HG02610 (cell line): ENCODE measurements around the gene GALNT1.

Source experiments
- ATAC-seq: cut with Tn5 transposase; IDR thresholded peaks from one replicate; pipeline ENCODE4 v1.9.1; 2021; ENCODE audit warnings: mild to moderate bottlenecking, moderate library complexity; ENCODE audit not compliant: unreplicated experiment

GALNT1 gene

GRCh38 chr18:35581898-35582641 is 530 bp downstream of the GALNT1 start:
- ATAC-seq: no peak

DNA sequence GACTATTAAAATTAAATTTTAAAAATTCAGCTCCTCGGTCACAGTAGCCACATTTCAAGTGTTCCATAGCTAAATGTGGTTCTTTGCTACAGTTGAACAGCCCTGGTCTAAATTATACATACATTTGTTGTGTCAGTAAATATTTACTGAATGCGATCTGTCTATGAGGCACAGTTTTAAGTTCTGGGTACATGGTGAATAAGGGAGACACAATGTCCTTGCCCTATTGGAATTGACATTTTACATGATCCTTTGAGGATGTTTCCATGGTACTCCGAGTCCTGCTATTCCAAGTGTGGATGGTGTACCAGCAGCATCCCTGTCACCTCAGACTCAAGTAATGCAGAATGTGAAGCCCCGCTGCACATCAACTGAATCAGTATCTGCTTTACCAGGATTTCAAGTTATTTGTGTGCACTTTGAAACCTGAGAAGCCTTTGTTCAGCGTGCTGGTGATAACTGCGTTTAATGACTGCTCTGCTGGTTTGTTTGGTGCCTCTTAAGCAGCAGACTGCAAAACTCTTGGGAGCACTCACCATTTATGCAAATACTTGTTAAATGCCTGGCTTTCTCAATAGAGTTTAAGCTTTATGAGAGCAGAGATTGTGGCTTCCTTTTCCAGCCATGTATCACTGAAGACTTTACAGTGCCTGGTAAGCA is 1.5 kb downstream of the GALNT1 start:
- no peak for ATAC-seq

- no peak for ATAC-seq
Measured at GRCh38 chr18:35584735-35585134, 3.2 kb downstream of the GALNT1 start.

DNA sequence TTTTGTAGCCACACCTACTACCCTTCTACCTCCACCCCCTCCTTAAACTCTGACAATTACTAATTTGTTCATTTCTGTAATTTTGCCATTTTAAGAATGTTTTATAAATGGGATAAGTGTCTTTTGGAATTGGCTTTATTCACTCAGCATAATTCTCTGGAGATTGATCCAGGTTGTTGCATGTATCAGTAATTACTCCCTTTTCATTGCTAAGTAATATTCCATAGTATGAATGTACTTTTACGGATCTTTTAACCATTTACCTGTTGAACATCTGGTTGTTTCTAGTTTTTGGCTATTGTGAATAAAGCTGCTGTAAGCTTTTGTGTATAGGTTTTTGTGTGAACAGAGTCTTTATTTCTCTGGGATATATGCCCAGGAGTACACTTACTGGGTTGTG is 4.1 kb downstream of the GALNT1 start:
- no peak for ATAC-seq

- no peak for ATAC-seq
Measured at GRCh38 chr18:35588122-35588521, 6.6 kb downstream of the GALNT1 start.

GRCh38 chr18:35588995-35589394 is 7.5 kb downstream of the GALNT1 start:
- no peak for ATAC-seq

- no peak for ATAC-seq
Measured at GRCh38 chr18:35589546-35589945, 8.0 kb downstream of the GALNT1 start.

DNA sequence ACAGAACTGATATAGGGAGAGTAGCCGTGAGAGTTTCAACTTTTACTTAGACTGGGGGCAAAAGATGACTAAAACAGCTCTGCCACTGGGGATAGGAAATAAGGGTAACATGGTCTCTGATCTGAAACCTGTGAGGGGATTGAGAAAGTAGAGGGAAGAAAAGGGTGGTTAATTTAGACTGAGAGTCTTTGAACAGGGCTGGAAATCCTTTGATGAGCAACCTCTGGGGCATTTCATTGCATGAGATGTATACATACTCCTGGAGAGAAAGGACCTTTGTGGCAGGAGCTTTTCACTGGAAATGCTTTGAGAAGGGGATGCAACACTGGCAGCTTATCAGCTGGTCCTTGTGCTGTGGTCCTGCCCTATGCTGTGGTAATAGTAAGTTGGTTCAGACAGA is 9.4 kb downstream of the GALNT1 start:
- no peak for ATAC-seq

- ATAC-seq: peak; percentile 99
Measured at GRCh38 chr18:35592298-35592697, 10.8 kb downstream of the GALNT1 start.

DNA sequence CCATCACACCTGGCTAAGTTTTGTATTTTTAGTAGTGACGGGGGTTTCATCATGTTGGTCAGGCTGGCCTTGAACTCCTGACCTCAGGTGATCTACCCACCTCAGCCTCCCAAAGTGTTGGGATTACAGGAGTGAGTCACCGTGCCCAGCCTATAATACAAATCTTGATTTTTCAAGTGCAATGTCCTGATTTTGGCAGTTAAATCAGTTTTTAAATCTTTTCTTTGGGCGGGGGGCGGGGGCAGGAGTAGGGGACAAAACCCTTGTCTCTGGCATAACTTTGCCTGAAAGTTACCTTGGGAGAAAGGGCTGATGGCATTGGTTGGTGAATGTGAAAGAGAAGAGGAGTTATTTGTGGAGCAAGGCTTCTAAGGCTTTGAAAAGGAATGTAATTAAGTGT is 12.3 kb downstream of the GALNT1 start:
- no peak for ATAC-seq

- no peak for ATAC-seq
Measured at GRCh38 chr18:35597758-35598157, 16.2 kb downstream of the GALNT1 start.

DNA sequence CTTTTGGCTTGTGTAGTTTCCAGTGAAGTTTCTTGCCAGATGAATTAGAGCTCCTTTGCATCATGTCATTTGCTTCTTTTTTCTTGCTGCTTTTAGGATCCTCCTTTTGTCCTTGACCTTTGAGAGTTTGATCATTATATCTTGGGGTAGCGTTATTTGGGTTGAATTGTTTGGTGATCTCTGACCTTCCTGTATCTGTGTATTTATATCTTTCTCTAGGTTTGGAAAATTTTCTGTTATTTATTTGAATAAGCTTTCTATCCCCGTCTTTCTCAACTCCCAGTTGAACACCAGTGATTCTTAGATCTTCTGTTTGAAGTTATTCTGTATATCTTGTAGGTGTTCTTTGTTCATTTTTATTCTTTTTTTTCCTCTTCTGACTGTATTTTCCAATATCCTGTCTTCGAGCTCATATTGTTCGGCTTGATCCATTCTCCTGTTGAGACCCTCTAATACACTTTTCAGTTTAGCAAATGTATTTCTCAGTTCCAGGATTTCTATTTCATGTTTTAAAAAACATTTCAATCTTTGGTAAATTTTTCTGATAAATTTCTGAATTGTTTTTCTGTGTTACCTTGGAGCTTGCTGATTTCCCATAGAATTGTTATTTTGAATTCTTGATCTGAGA is 20.8 kb downstream of the GALNT1 start:
- no peak for ATAC-seq

- ATAC-seq: no peak
Measured at GRCh38 chr18:35603008-35603407, 21.5 kb downstream of the GALNT1 start.

- ATAC-seq: no peak
Measured at GRCh38 chr18:35603528-35603927, 22.0 kb downstream of the GALNT1 start.

GRCh38 chr18:35604369-35604768 is 22.8 kb downstream of the GALNT1 start:
- no peak for ATAC-seq

DNA sequence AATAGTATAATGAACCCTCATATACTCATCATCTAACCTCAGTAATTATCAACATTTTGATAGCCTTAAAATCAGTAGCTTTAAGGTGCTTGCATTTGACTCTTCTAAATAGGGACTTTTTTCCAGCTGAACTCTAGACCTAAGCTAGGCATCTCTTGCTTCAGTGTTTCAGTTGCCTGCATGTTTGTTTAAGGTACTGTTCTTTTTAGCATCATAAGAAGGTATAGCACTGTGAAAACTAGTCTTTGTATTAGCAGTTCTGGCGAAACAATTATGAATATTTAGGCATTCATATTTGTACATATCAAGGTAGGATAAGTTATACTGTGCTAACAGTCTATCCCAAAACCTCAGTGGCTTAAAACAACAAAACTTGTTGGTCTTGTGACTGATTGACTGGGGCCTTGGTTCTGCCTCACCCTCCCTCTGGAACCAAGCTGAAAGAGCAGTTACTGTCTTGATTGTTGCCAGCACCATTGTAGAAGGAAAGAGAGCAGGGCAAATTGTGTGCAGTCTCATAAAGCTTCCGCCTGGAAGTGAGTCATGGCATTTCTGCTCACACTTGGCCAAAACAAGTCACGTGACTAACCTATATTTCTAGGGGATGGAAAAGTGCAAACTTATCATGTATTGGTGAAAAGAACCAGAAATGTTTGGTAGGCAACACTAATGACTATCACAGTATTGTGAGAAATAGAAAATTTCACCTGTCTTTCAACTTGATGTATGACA is 24.3 kb downstream of the GALNT1 start:
- no peak for ATAC-seq

DNA sequence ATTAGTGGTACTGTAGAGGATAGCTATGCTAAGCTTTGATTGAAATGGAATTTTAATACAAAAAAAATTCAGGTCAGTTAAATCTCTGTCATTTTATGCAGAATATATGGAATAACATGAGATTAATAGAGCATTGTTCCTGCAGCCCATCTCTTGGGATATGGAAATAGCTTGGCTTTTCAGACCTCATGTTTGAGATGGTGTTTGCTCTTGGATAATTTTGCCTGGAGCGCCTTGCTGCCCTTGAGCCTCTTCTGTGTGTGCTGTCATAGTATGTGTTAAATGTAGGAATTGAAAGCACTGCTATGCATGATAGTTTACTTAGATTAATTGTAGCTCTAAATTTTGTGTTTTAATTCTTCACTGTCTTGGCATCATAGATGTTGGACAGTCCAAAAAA is 27.7 kb downstream of the GALNT1 start:
- no peak for ATAC-seq

- no peak for ATAC-seq
Measured at GRCh38 chr18:35610089-35610488, 28.5 kb downstream of the GALNT1 start.

DNA sequence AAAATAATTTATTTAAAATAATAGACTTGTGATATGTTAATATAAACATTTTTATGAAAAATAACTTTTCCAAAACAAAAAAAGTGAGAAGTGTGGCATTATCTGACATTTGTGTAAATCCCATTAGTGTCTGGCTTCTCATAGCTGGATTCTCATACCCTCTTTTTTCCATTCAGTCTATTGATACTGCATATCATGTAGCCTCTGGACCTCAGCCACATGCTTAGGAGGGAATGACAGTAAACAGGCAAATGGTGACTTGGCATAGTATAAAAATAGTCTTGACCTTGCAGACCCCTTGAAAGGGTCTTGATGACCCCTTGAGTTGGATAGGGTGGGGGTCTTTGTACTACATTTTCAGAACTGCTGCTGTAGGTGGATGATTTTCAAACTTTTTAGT is 29.2 kb downstream of the GALNT1 start:
- no peak for ATAC-seq

DNA sequence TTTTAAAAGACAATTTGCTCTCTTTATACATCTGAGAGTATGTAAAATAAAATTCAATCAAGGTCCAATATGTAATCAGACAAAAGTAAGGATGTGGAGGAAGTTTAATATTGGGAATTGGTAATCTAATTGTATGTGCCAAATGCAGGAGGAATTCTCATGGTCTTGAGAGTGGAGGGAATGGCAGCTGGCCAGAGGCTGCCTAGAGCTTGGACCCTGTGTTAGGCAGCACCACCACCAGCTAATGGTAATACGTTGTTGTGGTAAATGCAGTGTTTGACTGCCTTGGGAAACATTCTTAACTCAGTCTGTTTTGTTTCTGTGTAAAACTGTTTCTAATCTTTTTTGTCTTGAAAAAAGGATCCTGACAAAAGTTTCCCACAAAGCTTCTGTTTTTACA is 30.0 kb downstream of the GALNT1 start:
- no peak for ATAC-seq

DNA sequence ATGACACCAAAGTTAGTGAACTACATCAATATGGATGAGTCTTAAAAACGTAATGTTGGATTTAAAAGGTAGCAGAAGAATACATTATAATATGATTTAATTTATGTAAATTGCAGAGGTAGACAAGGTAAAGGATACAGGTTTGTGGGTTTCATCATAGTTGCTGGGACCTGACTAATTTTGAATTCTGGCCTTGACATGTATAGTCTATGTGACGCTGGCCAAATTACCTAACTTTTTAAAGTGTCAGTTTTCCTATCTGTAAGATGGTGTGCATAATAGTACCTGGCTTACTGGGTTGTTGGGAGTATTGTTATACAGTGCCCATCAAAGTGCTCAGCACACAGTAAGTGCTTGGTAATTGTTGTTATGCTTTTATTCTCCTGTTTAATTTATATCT is 34.5 kb downstream of the GALNT1 start:
- no peak for ATAC-seq
